Renal cortical epithelial cell (primary cell): Measurements from ENCODE around the gene LRRC8D. TPM values are rescaled to one million over a fixed set of nuclear protein-coding genes. Genes with fewer than 3 reads are reported as not detected.

Source experiments
- DNase-seq: peaks from one replicate; pipeline ENCODE4 v3.0.0-alpha.2; 2011; ENCODE audit warnings: low read depth
- total RNA-seq: library from RNA; depleted of rRNA; stranded (reverse); fragments of >200 nt; gene quantifications from 2 replicates; pipeline ENCODE4 v1.2.3, GENCODE V29; 2014

The LRRC8D gene
- total RNA-seq, 1 donor from 2014 or later = 43.8 TPM

- no peak for DNase-seq
These were observed 13.3 kb upstream of the LRRC8D start for GRCh38 chr1:89807503-89807902.

GRCh38 chr1:89807983-89808382 is 12.8 kb upstream of the LRRC8D start:
- DNase-seq = no peak

GRCh38 chr1:89808441-89809117 is 12.3 kb upstream of the LRRC8D start:
- peak; percentile 86 for DNase-seq

GRCh38 chr1:89809556-89809955 is 11.3 kb upstream of the LRRC8D start:
- DNase-seq = peak; percentile 38

- DNase-seq = no peak
These were observed 10.5 kb upstream of the LRRC8D start for GRCh38 chr1:89810302-89810701.

GRCh38 chr1:89810880-89811279 is 10.0 kb upstream of the LRRC8D start:
- DNase-seq = peak; percentile 60

GRCh38 chr1:89812992-89813391 is 7.8 kb upstream of the LRRC8D start:
- no peak for DNase-seq

GRCh38 chr1:89815040-89815439 is 5.8 kb upstream of the LRRC8D start:
- no peak for DNase-seq

- DNase-seq = no peak
These were observed 5.2 kb upstream of the LRRC8D start for GRCh38 chr1:89815611-89816010.

GRCh38 chr1:89816366-89816765 is 4.5 kb upstream of the LRRC8D start:
- DNase-seq = no peak

- DNase-seq = no peak
These were observed 683 bp downstream of the LRRC8D start for GRCh38 chr1:89821322-89822108.

- no peak for DNase-seq
These were observed 1.5 kb downstream of the LRRC8D start for GRCh38 chr1:89822109-89822962.

- peak; percentile 75 for DNase-seq
These were observed 2.3 kb downstream of the LRRC8D start for GRCh38 chr1:89822999-89823628.

GRCh38 chr1:89823679-89824292 is 3.0 kb downstream of the LRRC8D start:
- peak; percentile 91 for DNase-seq

- peak; percentile 90 for DNase-seq
These were observed 5.8 kb downstream of the LRRC8D start for GRCh38 chr1:89826594-89826993.

- no peak for DNase-seq
These were observed 6.5 kb downstream of the LRRC8D start for GRCh38 chr1:89827330-89827729.

- DNase-seq = no peak
These were observed 7.1 kb downstream of the LRRC8D start for GRCh38 chr1:89827902-89828301.

- DNase-seq = no peak
These were observed 8.4 kb downstream of the LRRC8D start for GRCh38 chr1:89829186-89829585.

- DNase-seq = no peak
These were observed 10.8 kb downstream of the LRRC8D start for GRCh38 chr1:89831462-89832120.

GRCh38 chr1:89832496-89833127 is 11.8 kb downstream of the LRRC8D start:
- peak; percentile 63 for DNase-seq
